ENCODE data around the gene LRPAP1.

The LRPAP1 gene

DNA sequence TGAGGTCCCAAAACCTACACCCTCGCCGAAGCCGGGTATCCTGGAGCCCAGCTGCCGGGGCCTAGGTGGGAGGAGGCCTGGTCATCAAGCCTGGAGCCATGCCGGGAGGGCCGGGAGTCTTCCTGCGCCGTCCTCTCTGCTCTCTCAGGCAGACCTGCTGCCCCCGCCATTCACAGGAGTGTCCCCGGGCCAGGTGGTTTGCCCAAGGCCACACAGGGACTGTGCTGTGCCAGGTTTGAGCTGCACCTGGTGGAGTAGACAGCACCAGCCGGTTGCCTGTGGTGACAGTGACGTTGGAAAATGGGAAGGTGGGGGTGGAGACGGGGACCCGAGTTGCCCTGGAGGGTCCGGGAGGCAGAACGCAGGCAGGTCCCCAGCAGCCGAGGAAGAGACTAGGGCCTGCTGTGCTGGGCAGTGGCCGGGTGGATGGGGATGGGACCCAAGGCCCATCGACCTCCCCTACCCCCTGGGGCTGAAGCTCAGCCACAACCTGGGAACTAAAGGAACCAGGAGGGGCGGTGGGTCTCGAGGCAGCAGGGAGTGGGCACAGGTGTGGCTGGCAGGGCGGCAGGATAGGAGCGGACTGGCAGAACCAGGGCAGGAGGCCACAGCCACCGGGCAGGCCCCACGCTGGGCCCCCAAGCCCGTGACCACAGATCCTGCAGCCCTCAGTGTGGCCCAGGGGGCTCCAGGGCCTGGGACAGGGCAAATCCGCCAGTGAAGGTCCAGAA is 59.6 kb downstream of the LRPAP1 start:
- H3K79me2 ChIP-seq (ENCODE audit: insufficient read depth, low read length): no peaks in the 10 kb centered on the region
- H3K4me1 ChIP-seq (ENCODE audit: insufficient read depth, low read length, severe bottlenecking): no peaks in the 10 kb centered on the region
- no peaks in the 10 kb centered on the region for H4K20me1 ChIP-seq (ENCODE audit: insufficient read depth, low read length)
- no peaks in the 10 kb centered on the region for H3K36me3 ChIP-seq (ENCODE audit: insufficient read depth, low read length)
- H3K27me3 ChIP-seq (ENCODE audit: insufficient read depth, low read length): no peaks in the 10 kb centered on the region
- H3K4me2 ChIP-seq (ENCODE audit: low read length): no peak overlapping the region
- H3K27ac ChIP-seq (ENCODE audit: low read depth, low read length, poor library complexity, severe bottlenecking): no peak overlapping the region
- TF ChIP-seq EZH2 (IDR thresholded peaks at IDR 0.05; ENCODE audit: borderline replicate concordance, low read length): no peak
- TF ChIP-seq, protein P1, sequence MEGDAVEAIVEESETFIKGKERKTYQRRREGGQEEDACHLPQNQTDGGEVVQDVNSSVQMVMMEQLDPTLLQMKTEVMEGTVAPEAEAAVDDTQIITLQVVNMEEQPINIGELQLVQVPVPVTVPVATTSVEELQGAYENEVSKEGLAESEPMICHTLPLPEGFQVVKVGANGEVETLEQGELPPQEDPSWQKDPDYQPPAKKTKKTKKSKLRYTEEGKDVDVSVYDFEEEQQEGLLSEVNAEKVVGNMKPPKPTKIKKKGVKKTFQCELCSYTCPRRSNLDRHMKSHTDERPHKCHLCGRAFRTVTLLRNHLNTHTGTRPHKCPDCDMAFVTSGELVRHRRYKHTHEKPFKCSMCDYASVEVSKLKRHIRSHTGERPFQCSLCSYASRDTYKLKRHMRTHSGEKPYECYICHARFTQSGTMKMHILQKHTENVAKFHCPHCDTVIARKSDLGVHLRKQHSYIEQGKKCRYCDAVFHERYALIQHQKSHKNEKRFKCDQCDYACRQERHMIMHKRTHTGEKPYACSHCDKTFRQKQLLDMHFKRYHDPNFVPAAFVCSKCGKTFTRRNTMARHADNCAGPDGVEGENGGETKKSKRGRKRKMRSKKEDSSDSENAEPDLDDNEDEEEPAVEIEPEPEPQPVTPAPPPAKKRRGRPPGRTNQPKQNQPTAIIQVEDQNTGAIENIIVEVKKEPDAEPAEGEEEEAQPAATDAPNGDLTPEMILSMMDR (IDR thresholded peaks at IDR 0.05; ENCODE audit: low read length): no peak
- H3K4me3 ChIP-seq (ENCODE audit: low read depth, low read length, poor library complexity, severe bottlenecking): no peak overlapping the region
- H3K9ac ChIP-seq (ENCODE audit: low read length): no peak overlapping the region
- H3F3A ChIP-seq (ENCODE audit: insufficient read depth, low read length): no peaks in the 10 kb centered on the region
- no peaks in the 10 kb centered on the region for H3K9me3 ChIP-seq (ENCODE audit: low read length)
- H3K9me2 ChIP-seq (ENCODE audit: low read depth, low read length): no peaks in the 10 kb centered on the region
- H2AFZ ChIP-seq (ENCODE audit: low read length): no peak overlapping the region

DNA sequence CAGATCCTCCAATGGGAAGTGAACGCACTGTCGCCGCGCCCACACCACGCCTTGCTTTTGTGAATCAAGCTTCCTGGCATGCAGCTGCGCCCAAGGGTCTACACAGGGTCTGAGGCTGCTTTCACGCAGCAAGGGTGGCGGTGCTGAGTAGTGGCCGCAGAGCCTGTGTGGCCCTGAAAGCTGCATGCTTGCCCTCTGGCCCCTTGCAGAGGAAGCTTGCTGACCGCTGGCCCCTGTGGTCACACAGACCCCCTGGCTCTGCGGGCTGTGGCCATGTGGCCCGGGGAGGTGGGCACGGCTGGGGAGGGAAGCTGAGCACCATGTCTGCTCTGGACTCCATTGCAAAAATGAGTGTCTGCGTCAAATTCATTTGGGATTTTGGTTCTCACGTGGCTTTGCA is 60.3 kb downstream of the LRPAP1 start:
- Histone ChIP-seq H3K9me2 (ENCODE audit: low read depth, low read length) (no peaks in the 10 kb centered on the region), H2AFZ (ENCODE audit: low read length) (no peak overlapping the region), H3K4me2 (ENCODE audit: low read length) (no peak overlapping the region), H3K27ac (ENCODE audit: low read depth, low read length, poor library complexity, severe bottlenecking) (no peak overlapping the region), H4K20me1 (ENCODE audit: insufficient read depth, low read length) (no peaks in the 10 kb centered on the region), H3K36me3 (ENCODE audit: insufficient read depth, low read length) (no peaks in the 10 kb centered on the region), H3K9me3 (ENCODE audit: low read length) (no peaks in the 10 kb centered on the region), H3K79me2 (ENCODE audit: insufficient read depth, low read length) (no peaks in the 10 kb centered on the region), H3K9ac (ENCODE audit: low read length) (no peak overlapping the region), H3K4me1 (ENCODE audit: insufficient read depth, low read length, severe bottlenecking) (no peaks in the 10 kb centered on the region), H3K27me3 (ENCODE audit: insufficient read depth, low read length) (no peaks in the 10 kb centered on the region), H3F3A (ENCODE audit: insufficient read depth, low read length) (no peaks in the 10 kb centered on the region), H3K4me3 (ENCODE audit: low read depth, low read length, poor library complexity, severe bottlenecking) (no peak overlapping the region)
- TF ChIP-seq, protein P1 (IDR thresholded peaks at IDR 0.05; ENCODE audit: low read length): no peak
- no peak for TF ChIP-seq EZH2 (IDR thresholded peaks at IDR 0.05; ENCODE audit: borderline replicate concordance, low read length)

DNA sequence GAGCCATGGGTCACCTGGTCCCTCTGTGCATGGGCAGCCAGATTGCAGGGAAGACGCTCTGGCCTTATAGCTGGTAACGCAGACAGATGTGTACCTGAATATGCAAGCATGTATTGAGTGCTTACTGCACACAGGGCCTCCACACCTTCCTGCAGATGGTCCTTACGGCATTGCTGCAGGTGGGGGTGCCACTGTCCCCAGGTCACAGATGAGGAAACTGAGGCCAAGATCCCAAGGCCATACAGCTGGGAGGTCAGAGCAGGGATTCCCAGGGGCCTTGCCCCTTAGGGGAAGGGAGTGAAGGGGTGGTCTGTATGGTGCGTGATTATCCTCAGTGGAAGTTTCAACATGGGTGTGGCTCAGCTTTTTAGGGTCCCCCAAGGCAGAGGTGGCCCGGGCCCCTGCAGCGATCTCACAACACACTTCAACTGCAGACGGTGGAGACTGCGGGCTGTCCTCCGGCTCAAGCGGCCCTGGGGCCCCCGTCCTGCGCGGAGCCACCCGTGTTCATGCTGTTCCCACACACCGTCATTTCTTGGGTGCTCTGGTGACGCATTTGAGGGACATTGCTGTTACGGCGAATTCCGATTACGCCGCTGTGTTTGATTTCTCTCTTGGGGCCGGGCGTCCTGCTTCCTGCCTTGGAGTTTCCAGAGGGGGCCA is 61.0 kb downstream of the LRPAP1 start:
- H3K4me2 ChIP-seq (ENCODE audit: low read length): no peak overlapping the region
- H3K4me3 ChIP-seq (ENCODE audit: low read depth, low read length, poor library complexity, severe bottlenecking): no peak overlapping the region
- TF ChIP-seq, protein P1 (IDR thresholded peaks at IDR 0.05; ENCODE audit: low read length): no peak
- no peak overlapping the region for H3K27ac ChIP-seq (ENCODE audit: low read depth, low read length, poor library complexity, severe bottlenecking)
- no peak overlapping the region for H3K9ac ChIP-seq (ENCODE audit: low read length)
- H3K9me3 ChIP-seq (ENCODE audit: low read length): no peaks in the 10 kb centered on the region
- H4K20me1 ChIP-seq (ENCODE audit: insufficient read depth, low read length): no peaks in the 10 kb centered on the region
- H3K36me3 ChIP-seq (ENCODE audit: insufficient read depth, low read length): no peaks in the 10 kb centered on the region
- H2AFZ ChIP-seq (ENCODE audit: low read length): no peak overlapping the region
- H3K79me2 ChIP-seq (ENCODE audit: insufficient read depth, low read length): no peaks in the 10 kb centered on the region
- H3F3A ChIP-seq (ENCODE audit: insufficient read depth, low read length): no peaks in the 10 kb centered on the region
- no peaks in the 10 kb centered on the region for H3K4me1 ChIP-seq (ENCODE audit: insufficient read depth, low read length, severe bottlenecking)
- H3K9me2 ChIP-seq (ENCODE audit: low read depth, low read length): no peaks in the 10 kb centered on the region
- no peaks in the 10 kb centered on the region for H3K27me3 ChIP-seq (ENCODE audit: insufficient read depth, low read length)

All from OCI-LY1 (cell line).